GM19324 (cell line): ENCODE measurements around the gene PTGES3L.
"Not testable (repeated sequence)": the region's sequence is repeated elsewhere in the genome, so short reads cannot be mapped to it uniquely, and the experiment has no call there.

ENCODE experiments used
- ATAC-seq: cut with Tn5 transposase; IDR thresholded peaks from one replicate; pipeline ENCODE4 v1.9.1; 2021; ENCODE audit warnings: mild to moderate bottlenecking, moderate library complexity; ENCODE audit not compliant: unreplicated experiment, low FRiP score

PTGES3L gene

DNA sequence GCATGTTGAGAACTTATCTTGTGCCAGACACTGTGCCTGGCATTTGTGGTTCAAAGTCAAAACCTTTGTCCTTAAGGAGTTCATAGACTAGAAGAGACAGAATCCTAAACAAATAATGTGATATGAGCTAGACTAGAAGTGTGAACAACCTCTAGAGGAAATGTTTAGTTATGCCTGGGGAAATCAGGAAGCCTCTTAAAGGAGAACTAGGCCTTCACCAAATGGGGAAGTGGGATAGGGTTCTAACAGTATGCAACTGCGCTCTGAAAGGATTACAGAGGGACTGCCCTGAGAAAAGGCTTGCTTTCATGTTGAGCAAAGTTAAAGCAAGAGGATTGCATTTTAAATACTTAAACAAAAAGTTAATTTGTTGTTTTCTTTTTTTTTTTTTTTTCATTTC is 5.3 kb upstream of the PTGES3L start:
- ATAC-seq: no peak

- no peak for ATAC-seq
Measured at GRCh38 chr17:42982266-42982665, 2.4 kb upstream of the PTGES3L start.

DNA sequence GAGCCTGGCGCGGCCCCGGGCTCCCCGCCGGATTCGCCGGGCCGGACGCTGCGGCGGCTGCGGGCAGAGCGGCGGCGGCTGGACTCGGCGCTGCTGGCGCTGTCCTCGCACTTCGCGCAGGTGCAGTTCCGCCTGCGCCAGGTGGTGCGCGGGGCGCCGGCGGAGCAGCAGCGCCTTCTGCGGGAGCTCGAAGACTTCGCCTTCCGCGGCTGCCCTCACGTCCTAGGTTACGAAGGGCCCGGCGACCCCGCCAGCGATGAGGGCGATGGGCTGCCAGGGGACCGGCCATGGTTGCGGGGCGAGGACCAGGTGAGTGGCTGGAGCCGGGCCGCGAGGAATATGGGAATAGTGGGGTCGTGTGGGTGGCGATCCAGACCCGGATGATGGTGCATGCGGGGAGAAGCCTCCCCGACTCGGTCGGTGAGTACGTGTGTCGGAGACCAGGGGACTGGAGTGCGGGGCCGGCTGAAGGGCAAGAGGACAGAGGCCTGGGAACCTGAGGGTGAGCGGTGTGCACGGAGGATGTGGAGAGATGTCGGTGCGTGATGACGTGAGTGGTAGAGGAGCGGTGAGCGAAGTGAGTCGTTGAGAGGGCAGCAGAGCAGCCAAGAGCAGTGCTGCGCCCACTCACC is 1.0 kb upstream of the PTGES3L start:
- ATAC-seq: peak; percentile 50

DNA sequence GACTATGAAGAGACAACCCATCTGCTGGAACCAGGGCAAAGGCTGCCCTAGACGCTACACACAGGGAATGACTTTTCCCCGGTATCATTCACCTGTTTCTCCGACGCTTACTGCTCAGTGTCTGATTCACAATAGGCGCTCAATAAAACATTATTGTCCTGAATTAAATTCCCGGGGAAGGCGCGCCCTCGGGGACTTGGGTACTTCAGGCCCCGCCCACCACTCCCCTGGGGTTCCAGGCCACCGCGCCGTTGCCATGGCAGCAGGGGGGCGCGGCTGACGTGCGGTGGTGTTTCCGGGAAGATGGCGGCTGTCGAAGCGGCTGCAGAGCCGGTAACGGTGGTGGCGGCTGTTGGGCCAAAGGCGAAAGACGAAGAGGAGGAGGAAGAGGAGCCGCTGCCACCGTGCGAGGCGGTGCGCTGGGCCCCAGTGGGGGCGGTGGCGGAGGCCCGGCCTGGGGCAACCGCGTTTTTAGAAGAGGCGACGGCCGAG is 440 bp upstream of the PTGES3L start, which contains the start of gene RUNDC1:
Gene RUNDC1 (plus strand): TSS at position 292 of the 492 bp plus-strand sequence. CDS start 12 bp downstream, at position 304.
- ATAC-seq: peak; percentile 71

GRCh38 chr17:42975701-42976100 is 4.2 kb downstream of the PTGES3L start:
- not testable (repeated sequence) for ATAC-seq

- no peak for ATAC-seq
Measured at GRCh38 chr17:42975265-42975664, 4.6 kb downstream of the PTGES3L start.

GRCh38 chr17:42973323-42973722 is 6.6 kb downstream of the PTGES3L start:
- ATAC-seq: not testable (repeated sequence)

DNA sequence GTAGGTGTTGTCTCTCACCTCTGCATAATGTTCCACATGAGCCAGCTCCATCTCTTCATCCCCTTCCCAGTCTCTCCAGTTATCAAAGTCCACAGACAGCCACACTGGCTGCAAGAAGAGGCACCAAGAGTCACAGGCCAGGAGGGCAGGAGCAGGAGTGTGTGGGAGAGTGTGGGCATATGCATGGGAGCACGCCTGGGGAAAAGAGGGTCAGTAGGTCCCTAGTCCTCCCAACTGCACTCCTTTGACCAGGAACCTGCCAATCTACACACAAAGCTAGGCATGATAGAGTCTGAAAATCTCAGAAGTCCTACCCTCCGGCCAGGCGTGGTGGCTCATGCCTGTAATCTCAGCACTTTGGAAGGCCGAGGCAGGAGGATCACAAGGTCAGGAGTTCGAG is 8.3 kb downstream of the PTGES3L start:
- no peak for ATAC-seq

DNA sequence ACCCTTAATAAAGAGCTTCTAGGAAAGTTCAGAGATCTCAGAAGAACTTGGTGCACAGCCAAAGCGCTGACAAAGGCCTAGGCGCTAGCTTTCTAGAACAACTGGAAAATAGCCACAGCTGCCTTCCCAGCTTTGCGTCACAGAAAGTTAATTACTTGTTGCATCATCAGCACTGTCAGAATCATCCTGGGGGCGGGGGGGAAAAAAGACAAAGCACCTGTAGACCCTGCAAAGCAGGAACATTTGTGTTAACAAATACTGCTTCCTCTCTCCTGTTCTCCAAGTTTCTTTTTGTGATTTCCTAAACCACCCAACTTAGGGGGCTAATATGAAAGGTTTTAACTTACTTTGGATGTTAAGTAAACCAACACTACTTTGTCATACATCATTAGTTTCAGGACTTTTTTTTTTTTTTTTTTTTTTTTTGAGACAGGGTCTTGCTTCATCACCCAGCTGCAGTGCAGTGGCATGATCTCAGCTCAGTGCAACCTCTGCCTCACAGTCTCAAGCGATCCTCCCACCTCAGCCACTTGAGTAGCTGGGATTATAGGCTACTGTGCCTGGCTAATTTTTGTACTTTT is 10.8 kb downstream of the PTGES3L start:
- ATAC-seq: no peak

DNA sequence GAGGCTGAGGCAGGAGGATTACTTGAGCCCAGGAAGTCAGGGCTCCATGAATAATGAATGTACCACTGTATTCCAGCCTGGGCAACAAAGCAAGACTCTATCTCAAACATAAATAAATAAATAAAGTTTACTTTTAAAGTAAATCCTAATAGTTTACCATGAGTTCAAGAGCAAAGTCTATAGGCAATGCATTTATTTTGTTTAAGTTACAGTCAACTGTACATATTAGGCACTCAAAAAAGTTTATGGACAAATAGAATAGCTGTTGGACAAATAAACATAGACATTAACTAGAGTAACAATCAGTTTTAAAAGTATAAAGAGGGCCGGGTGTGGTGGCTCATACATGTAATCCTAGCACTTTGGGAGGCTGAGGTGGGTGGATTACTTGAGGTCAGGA is 12.0 kb downstream of the PTGES3L start:
- ATAC-seq: no peak

DNA sequence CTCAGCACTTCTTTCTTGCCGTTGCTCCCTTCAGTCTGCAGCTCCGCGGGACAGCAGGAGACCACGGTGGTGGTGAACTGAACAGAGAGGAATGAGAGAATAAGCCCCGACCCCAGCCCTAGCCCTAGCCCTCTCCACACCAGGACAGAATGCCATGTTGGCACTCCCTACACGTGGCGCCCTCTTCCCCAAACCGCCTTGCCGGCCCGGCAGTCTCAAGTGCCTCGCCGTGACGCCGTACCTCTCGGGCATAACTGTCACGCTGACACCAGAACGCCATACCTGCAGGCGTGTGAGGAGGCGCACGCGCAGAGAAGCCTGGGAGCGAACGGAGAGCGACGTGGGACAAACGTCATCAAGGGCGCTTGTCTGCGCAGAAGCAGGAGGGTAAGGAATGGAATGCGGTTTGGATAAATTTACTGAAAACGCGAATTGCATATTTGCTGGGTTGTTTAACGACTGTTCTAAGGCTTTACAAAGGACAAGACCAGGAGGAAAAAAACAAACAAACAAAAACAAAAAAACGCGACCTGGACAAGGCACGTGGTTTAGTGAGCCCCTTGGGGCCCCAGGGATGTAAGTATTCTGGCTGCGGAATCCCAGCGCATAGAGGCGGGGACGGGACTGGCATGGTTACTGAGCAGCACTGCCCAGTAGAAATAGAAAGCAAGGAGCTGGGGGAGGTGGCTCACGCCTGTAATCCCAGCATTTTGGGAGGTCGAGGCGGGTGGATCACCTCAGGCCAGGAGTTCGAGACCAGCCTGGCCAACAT is 15.5 kb downstream of the PTGES3L start, which contains the start of gene AARSD1:
Gene AARSD1 (minus strand): TSS at position 294 of the 772 bp plus-strand sequence. CDS start 14 bp downstream, at position 280.
- peak; percentile 83 for ATAC-seq

DNA sequence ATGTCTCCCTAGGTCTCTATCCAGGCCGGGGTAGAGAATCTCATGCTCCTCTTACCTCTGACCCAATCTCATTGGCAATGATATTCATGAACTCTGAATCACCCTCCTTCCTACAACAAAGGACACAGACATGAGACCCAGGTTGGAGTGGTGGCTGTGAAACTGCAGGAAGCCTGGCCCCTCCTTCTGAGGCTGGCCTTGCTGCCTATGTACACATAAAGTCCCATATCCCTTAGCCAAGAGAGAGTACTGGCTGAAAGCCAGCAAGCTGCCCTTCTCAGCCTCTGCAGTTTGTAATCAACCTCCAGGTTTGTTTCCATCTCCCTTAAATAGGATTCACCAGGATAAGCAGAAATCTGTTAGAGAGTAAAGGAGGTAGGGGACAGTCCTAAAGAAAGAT is 26.2 kb downstream of the PTGES3L start:
- ATAC-seq: no peak

- ATAC-seq: no peak
Measured at GRCh38 chr17:42950044-42950783, 29.7 kb downstream of the PTGES3L start.

- no peak for ATAC-seq
Measured at GRCh38 chr17:42946812-42947211, 33.1 kb downstream of the PTGES3L start.

GRCh38 chr17:42944211-42944610 is 35.7 kb downstream of the PTGES3L start:
- ATAC-seq: no peak

GRCh38 chr17:42937712-42938596 is 41.9 kb downstream of the PTGES3L start:
- ATAC-seq: no peak

- no peak for ATAC-seq
Measured at GRCh38 chr17:42929497-42929844, 50.4 kb downstream of the PTGES3L start.

GRCh38 chr17:42928714-42929496 is 51.0 kb downstream of the PTGES3L start:
- ATAC-seq: no peak

DNA sequence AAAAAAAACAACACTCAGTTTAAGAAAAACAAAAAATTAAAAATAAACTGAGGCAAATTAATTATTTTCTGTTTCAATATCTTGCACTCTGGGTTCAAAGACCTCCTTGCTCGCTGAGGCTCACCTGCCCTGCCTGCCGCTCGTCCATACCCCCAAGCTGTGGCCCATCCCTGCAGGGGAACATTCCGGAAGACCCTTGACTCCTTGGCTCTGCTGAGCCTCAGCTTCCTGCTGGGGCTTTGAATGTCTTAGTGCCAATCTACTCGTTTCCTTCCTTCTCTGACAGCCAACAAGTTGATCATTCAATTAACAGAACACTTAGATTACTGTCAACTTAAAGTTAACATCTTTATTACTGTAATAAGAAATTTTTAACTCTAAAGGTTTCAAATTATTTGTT is 55.0 kb downstream of the PTGES3L start:
- no peak for ATAC-seq
